HG03196 (cell line): ENCODE data around the gene HERC2.

ENCODE experiments used
- ATAC-seq: cut with Tn5 transposase; IDR thresholded peaks from one replicate; pipeline ENCODE4 v1.9.1; 2021; ENCODE audit not compliant: unreplicated experiment

Gene HERC2

DNA sequence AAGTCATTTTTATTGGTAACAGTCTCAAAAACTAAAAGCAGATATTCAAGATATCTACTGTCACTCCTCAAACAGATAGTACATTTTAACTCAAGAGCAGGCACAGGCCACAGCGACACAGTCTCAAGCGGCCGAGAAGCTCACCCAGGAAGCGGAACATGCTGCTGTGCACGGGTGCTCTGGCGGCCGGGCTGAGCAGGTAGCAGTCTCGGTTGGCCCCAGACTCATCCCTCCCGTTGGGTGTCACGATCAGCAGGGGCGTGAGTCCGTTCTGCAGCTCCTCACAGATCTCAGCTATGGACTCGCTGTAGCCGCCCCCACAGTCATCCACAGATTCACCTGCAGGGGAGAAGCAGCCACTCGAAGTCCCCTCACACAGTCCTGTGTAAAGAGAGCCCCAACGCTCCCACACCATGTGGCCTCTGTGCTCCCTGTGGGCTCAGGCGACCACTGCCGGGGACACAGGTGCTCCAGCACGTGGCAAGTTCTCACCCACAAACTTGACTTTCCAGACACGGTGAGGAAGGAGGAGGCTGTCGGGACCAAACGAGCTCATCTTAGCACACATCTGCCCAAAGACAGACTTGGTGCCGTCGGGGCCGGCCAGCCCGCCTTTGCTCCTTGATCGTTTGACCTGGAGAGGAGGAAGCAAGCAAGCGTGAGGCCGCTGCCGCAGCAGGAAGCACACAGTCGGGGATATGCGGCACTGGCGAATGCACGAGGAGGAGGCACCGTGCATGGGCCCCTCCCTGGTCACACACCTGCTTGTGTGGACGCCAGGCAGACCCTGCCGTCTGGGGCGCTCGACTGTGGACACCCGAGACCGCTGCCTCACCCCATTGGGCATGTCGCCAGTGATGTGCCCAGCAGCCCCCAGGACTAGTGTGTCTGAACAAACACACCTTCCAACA, 205.2 kb downstream of the HERC2 start:
- no peak for ATAC-seq

DNA sequence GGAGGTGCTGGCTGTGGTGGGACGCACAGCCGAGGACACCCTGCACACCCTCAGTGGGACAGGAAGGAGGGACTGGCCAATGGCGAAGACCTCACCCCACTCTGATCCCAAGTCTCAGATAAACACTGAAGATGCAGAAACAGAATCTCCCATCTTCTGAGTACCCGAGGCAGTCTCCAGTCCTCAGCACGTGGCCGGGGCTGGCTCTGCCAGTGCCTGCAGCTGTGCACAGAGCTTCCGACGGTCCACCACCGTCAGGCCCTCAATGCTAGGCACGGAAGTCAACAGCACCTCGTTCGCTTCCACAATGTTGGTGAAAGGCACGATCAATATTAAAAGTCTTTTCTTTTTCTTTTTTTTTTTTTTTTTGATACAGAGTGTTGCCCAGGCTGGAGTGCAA, 206.1 kb downstream of the HERC2 start:
- no peak for ATAC-seq

DNA sequence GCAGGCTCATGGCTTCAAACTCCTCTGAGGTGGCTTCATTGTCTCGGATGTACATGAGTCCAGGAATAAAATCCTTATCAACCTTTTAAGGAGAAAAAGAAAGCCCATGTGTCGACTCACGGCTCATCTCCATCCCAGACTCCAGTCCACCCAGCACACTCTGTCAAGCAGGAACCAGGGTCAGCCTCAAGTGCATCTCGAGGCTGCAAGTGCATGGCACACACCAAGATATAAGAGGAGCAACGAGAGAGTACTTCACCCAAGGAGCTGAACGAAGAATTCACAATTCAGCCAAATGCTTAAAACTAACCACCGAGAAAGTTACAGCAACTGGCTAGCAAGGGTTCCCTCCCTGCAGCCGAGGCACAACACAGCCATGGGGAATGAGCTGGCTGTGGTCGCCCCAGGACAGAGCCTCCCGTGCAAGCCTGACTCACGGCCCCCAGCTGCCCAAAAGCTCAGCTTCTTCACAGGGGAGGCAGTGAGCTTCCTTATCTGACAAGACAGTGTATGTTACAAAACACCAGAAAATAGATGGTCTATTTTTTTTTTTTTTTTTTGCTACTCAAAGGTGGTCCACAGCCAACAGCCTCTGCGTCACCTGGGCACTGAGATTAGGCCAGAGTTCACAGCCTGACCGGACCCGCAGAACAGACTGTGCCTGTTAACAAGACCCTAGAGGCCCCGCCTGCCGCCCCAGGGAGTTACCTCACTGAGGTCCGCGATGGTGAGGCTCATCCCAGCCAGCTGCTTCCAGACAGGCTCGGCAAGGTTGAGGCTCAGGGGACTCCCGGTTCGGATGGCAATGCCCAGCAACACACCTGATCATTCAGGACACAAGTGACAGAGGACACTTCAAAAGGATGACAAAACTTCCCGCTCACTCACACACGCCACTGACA, 207.0 kb downstream of the HERC2 start:
- ATAC-seq = no peak

DNA sequence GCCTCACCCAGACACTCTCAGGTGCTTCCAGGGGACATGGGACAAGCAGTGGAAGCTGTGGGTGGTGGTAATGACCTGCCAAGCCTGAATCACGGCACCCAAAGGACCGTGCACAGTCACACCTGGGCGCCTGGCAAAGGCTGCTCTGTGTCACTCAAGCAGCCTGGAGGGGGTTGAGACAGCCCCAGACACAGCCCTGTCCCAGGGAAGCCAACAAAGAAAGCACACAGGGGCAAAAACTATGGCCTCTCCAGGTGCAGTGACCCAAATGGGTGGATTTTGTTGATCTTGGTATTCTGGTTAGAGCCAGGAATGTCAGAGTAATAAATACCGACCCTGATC, 207.9 kb downstream of the HERC2 start:
- ATAC-seq = no peak

DNA sequence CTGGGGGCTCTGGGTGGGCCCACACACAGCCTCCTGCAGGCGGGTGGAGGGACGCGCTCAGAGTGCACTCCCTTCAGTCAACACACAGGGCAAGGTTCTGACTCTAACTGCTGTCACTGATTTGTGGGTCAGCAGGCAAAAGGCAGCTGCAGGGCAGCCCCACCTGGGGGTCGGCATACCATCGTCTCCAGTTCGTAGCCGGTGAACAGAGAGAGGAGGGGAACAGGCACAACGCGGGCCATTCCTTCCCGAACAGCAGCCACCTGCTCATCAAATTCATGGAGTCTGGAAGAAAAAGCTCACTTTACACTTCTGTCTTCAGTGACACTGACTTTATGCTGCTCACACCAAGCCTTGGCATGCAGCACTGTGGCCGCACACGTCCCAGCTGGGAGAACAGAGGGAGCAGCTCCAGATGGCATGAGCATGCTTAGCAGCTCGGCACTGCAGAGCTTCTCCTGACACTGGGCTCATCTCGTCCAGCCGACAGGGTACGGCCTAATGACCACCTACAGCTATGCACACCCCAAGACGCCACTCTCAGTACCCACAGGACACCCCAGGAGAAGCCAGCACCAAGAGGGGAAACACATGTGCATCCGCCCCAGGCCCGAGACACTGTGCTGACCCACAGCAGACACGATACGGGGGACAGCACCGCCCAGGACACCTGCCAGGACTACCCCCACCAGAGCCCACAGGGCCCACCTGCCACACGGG, 208.4 kb downstream of the HERC2 start:
- ATAC-seq = no peak

DNA sequence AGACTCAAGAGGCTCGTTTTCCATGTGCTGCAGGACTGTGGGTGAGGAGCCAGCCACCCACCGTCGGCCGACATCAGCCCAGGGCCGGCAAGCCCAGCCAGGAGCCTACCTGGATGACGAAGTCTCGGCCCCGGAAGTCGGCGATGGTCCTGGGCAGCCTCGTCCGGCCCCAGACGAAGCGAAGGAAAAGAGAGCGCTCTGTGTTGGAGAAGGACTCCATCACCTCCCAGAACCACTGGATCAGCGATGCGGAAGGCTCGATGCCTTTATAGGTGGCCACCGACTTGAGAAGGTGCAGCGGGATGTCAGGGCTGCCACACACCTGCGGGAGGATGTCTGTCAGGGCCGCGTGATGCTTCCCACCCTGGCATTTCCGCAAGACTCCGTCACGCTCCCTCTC, 209.0 kb downstream of the HERC2 start:
- ATAC-seq = no peak

DNA sequence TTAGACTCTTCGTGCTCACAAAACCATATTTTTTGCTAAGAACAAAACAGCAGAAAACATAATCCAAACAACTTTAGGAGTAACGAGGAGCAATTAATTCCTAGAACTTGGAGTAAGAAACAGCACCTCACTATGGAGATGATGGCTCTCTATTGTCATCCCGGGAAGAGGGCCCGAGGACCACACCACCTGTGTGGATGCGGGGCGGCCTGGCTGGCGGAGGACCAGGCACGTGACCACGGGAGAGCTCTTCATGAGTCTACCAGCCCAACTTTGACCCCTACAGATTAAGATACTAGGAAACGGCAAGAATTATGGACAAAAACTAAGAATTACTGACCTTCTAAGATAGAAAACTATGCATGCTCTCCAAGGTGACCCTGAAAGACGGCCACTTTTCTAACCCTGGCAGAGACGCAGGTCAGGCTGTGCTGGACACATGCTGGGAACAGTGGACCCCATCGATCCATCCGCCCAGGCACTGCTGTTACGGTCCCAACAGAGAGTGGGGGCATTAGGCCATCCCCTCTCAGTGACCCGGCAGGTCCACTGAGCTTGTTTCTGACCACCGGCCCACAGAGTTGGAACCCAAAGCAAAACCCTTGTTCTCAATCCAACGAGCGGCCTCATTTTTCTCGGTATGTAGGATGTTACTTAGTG, 209.7 kb downstream of the HERC2 start:
- no peak for ATAC-seq

DNA sequence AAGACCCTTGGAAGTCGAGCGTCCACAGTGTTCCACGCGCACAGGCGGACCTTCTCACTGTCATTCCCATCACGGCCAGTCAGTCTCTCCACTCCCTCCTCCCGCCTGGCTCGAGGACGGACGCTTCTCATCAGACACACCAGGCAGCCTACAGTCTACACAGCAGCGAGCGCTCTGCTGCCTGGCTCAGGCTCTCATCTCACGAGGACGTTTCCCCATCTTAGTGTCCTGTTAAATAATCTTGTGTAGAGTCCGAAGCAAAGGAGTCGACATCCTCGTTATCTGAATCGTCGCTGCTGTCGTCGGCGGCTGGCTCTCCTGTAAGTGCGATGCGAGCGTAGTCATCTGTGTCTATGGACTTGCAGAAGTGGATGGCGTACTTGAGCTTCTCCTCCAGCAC, 210.4 kb downstream of the HERC2 start:
- ATAC-seq = no peak

DNA sequence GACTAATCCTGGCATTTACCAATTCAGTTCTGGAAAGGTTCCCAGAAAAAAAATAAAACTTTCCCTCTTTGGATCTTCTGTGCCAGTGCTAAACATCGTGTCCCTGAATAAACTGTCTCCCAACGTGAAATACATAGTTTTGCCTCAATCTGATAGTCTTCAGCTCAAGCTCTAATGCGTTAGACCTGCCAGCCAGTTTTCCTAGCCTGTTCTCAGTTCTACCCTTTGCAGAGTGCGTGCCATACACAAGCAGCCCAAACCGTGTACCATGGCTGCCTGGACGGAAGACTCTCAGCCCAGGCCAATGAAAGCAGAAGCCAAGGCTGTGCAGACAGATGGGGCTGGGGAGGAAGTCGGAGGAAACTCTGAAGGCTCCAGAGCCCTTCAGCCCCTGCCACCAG, 211.5 kb downstream of the HERC2 start:
- no peak for ATAC-seq

DNA sequence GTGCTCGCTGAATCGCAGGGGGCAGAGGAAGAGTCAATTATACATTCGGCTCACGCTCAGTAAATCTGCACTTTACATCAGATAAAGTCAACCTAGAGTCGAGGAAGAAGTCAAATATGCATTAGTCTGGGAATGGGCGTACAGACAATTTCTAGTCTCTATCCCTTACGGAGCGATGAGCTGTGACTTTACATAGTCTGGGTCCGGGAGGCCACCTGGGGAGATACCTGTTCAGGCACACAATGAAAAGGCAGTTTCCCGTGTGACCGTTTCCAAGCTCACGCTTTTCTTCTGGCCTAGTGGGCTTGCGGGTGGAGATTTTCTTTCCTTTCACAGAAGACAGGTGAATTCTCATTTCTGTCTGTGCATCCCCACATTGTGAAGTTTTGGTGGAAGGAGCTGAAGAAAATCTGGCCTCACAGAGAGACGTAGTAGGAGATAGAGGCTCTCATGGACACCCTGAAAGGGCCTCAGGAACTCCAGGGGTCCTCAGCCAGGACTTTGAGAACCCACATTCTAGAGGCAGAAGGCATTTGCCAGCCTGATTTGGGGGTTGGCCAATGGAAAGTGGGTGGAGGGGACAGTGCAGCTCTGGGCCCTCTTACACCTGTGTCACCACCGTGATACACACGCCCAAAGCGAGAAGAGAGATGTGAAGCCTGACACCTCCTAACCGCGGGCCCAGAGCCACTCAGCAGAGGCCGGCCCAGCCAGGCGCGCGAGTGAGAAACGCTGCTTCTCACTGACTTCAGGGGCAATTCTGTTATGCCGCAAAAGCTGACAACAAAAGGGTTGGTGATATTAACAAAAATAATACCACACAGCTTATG, 212.1 kb downstream of the HERC2 start:
- no peak for ATAC-seq

DNA sequence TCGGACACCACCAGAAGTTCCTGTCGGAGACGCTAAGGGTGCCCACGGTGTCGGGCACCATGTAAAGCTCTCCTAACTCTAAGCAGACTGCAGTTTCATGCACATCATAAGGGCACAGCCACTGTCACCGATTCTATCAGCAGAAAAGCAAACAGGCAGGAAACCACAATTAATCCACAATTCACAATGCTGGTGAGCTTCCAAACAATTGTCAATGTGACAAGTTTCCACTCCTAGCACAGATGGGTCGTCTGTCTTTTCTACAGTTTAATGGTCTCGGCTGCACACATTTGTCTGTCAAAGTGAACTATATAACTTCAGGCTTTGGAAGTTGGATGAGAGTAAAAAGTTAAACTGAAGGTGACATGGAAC, 214.1 kb downstream of the HERC2 start:
- no peak for ATAC-seq

DNA sequence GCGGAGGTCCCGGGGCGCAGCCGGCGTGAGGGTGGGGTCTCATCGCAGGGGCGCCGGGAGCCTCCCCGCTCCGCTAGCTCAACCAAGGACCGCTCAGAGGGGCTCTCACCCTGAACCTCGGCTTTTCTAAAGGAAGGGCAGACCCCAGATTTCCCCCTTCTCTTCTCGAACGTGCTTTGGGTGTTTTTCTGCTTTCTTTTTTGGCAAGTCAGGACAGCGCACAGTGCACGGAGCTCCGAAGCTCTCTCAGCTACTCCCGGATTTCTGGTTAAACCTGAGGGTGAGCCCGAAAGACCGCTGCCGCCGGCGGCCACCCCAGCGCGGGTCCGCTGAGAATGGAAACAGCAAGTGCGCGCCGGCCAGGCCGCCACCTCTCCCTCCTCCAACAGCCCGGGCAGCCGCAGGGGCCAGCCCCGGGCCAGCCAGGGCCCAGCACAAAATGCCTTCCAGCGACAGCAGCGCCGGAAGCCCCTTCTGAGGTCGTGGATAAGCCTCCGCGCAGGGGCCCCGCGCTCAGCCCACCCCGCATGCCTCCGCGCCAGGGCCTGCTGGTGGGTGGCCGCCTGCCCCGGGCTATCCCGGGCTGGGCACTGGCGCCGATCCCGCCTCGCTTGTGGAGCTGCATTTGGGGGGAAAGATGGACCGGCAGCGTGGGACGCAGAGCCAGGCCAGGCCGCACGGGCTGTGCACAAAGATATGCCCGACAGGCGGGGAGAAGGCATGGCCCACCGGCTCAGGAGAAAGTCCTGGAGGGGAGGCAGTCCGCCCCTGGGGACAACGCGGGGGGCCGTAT, 214.7 kb downstream of the HERC2 start:
- ATAC-seq = no peak

DNA sequence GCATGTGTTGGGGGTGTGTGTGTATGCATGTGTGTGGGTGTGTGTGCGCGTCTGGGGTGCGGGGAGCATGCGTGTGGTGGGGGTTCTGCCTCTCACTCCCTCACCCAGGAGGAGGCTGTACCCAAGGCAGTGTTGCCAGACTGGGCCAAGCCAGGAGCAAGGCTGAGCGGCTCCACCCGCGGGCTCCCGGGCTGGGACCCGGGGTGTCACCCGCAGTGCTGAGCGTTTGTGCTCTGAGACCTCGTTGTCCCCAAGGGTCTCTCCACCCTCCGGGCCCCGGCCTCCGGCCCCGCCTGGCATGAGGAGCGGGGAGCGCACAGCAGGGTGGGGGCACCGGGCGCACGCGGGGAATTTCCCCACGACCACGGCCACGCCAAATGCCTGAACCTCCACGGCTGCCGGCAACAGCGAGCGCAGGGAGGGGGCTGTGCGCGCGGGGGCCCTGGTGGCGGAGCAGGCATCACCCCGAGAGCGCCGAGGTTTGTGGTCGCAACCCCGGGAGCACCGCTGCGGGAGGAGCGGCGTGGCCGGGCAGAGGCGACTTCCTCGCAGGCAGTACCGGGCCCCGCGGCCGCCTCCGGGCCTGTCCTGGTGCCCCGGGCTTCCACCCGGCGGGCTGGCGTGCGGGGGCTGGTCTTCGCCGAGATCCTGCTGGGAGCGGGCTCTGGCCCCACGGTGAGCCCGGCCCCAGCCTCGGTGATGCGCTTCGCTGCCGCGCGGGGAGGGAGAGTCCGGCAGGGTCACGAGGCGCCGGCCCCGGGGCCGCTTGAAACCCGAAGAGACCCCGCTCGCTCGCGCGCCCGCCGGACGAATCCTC, 215.5 kb downstream of the HERC2 start:
- no peak for ATAC-seq

DNA sequence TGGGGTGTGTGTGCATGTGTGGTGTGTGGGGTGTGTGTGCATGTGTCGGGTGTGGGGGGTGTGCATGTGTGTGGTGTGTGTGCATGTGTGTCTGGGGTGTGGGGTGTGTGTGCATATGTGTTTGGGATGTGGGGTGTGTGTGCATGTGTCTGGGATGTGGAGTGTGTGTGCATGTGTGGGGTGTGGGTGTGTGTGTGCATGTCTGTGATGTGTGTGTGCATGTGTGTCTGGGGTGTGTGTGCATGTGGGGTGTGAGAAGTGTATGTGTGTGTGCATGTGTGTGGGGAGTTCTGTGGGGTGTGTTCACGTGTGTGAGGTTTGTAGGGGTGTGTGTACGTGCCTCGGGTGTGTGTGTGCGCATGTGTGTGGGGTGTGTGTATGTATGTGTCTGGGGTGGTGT, 216.2 kb downstream of the HERC2 start:
- ATAC-seq = no peak

DNA sequence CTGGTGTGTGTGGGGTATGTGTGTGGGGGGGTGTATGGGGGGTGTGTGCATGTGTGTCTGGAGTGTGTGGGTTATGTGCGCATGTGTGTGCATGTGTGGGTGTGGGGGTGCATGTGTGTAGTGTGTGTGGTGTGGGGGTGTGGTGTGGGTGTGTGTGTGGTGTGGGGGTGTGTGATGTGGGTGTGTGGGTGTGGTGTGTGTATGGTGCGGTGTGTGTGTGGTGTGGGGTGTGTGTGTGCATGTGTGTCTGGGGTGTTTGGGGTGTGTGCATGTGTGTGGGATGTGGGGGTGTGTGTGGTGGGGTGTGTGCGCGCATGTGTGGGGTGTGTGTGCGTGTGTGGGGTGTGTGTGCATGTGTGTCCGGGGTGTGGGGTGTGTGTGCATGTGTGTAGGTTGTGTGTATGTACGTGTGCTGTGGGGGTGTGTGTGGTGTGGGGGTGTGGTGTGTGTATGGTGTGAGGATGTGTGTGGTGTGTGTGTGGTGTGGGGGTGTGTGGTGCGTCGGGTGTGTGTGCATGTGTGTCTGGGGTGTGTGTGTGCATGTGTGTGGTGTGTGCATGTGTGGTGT, 216.7 kb downstream of the HERC2 start:
- no peak for ATAC-seq

DNA sequence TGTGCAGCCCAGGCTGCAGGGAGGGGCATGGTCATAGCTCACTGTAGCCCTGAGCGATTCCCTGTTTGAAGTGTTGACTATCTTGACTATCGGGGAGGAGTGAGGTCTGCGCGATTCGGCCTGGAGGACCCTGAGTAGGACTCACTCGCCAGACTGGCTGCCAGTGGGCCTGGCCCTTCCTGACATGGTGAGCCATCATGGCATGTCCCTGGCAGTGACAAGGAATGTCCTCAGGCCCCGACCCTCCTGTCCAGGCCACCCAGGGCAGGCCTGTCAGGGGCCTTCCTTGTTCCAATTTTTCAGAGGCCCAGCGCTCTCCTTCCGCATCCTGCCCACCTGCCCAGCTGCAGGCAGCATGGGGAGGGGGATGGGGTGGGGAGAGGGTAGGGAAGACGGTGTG, 217.7 kb downstream of the HERC2 start:
- ATAC-seq = no peak

DNA sequence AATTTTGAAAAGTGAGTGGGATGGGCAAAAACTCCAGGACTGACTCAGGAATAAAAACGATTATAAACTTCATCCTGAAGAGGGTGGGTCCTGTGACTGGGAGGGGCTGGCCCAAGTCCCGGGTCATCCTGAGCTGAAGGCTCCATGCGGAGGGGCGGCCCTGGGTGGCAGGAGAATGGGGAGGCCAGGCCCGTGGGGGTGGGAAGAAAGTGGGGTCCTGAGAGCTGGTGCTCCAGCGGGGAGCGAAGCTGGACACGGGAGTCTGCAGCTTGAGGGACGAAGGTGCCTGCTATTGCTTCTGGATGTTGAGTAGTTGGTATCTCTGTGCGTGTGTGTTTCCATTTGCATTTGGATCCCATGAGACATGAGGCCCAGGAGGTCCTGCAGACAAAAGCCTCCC, 218.1 kb downstream of the HERC2 start:
- no peak for ATAC-seq

DNA sequence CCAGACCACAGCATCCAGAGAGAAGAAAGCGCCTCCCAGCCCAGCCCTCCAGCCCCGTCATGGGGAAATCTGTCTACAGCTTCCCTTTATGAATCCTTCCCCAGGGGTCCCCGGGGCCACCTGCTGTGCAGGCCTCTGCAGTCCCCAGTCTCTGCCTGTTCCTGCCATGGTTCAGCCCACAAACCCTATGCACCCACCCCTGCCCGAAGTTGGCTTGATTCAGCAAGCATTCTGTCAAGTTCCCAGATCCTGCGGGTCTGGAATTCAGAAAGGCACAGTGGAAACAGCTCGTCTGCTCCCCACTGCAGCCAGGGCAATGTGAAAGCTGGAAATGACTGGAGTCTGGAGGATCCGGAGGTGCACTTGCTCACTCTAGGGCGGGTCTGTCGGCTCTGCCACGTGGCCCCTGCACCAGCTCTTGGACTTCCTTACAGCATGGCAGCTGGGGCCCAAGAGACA, 220.0 kb downstream of the HERC2 start:
- no peak for ATAC-seq
